SK-N-SH (cell line): ENCODE data around the gene GINS3. TPM values are rescaled to one million over a fixed set of nuclear protein-coding genes. Genes with fewer than 3 reads are reported as not detected.

Experiments used
- CTCF ChIA-PET: fragments of 300-600, 350-600 bp; formaldehyde crosslinking; extraction: SDS; loops from one replicate; lab custom pipeline; 2021; lab: Yijun Ruan, JAX
- POLR2A ChIA-PET: fragments of 350-600 bp; sonication (Branson Sonifier 250); formaldehyde crosslinking; extraction: SDS; loops from one replicate; lab custom pipeline; 2020; ENCODE audit warnings: antibody characterized with exemption, inconsistent platforms; lab: Yijun Ruan, JAX
- DNase-seq: peaks from one replicate; pipeline ENCODE4 v3.0.0; 2012
- H2AFZ ChIP-seq: fragments of 200-600 bp; sonication (generic); 2 replicates; pipeline ENCODE4 v1.8.1; 2016; ENCODE audit warnings: antibody characterized with exemption, mild to moderate bottlenecking, low read depth
- H3F3A ChIP-seq: fragments of 200-600 bp; sonication (generic); replicated peaks from 2 replicates; pipeline ENCODE3; 2016; ENCODE audit warnings: antibody characterized with exemption, mild to moderate bottlenecking; ENCODE audit not compliant: insufficient read depth
- H3K27ac ChIP-seq, 2 experiments: fragments of 200-500 bp in 1 of 2; fragments of 200-600 bp in 1 of 2; sonication (Bioruptor generic) in 1 of 2; sonication (generic), shearing (Covaris generic) in 1 of 2; 2 replicates each; pipeline versions ENCODE4 v1.5.1 to v1.6.1; 2014 to 2016; ENCODE audit warnings: low read depth in 2 of 2, inconsistent platforms in 1 of 2, low read length in 1 of 2, mild to moderate bottlenecking in 1 of 2, mixed read lengths in 1 of 2
- H3K27me3 ChIP-seq: fragments of 200-600 bp; sonication (generic), shearing (Covaris generic); 2 replicates; pipeline ENCODE4 v1.6.1; 2016; ENCODE audit warnings: mixed run types; ENCODE audit not compliant: insufficient read depth
- H3K36me3 ChIP-seq, 2 experiments: fragments of 200-500 bp in 1 of 2; fragments of 200-600 bp in 1 of 2; sonication (Bioruptor generic) in 1 of 2; sonication (generic) in 1 of 2; replicated peaks in 1 of 2; 2 replicates each; pipeline versions ENCODE3 to v1.5.1; 2014 to 2016; ENCODE audit warnings: low read length in 1 of 2, mild to moderate bottlenecking in 1 of 2; ENCODE audit not compliant: insufficient read depth in 2 of 2, control insufficient read depth in 1 of 2
- H3K4me1 ChIP-seq, 2 experiments: fragments of 200-500 bp in 1 of 2; fragments of 200-600 bp in 1 of 2; sonication (Bioruptor generic) in 1 of 2; sonication (generic), shearing (Covaris generic) in 1 of 2; 2 replicates each; pipeline versions ENCODE4 v1.5.1 to v1.6.1; 2014 to 2016; ENCODE audit warnings: low read depth in 1 of 2, low read length in 1 of 2, mixed run types in 1 of 2; ENCODE audit not compliant: insufficient read depth in 2 of 2, control insufficient read depth in 1 of 2
- H3K4me2 ChIP-seq: fragments of 200-600 bp; sonication (generic), shearing (Covaris generic); 2 replicates; pipeline ENCODE4 v1.6.1; 2017; ENCODE audit warnings: mixed run types
- H3K4me3 ChIP-seq, 2 experiments: fragments of 200-500 bp in 1 of 2; fragments of 200-600 bp in 1 of 2; sonication (Bioruptor generic) in 1 of 2; sonication (generic), shearing (Covaris generic) in 1 of 2; 2 replicates each; pipeline versions ENCODE4 v1.5.1 to v1.8.1; 2014 to 2016; ENCODE audit warnings: low read depth in 2 of 2, inconsistent platforms in 1 of 2, low read length in 1 of 2, mild to moderate bottlenecking in 1 of 2, mixed read lengths in 1 of 2, moderate library complexity in 1 of 2
- H3K79me2 ChIP-seq: fragments of 200-600 bp; sonication (generic); 2 replicates; pipeline ENCODE4 v1.8.1; 2017; ENCODE audit warnings: mild to moderate bottlenecking; ENCODE audit not compliant: insufficient read depth
- H3K9ac ChIP-seq: fragments of 200-600 bp; sonication (generic); 2 replicates; pipeline ENCODE4 v1.6.1; 2017; ENCODE audit warnings: mixed run types
- H3K9me2 ChIP-seq: fragments of 200-600 bp; sonication (generic); 2 replicates; pipeline ENCODE4 v1.6.1; 2017; ENCODE audit warnings: mixed run types
- H3K9me3 ChIP-seq: fragments of 200-600 bp; sonication (generic); 2 replicates; pipeline ENCODE4 v1.6.1; 2017; ENCODE audit warnings: mixed run types, mild to moderate bottlenecking, moderate library complexity
- H4K20me1 ChIP-seq: fragments of 200-600 bp; sonication (generic); 2 replicates; pipeline ENCODE4 v1.6.1; 2017; ENCODE audit warnings: mild to moderate bottlenecking, mixed run types; ENCODE audit not compliant: insufficient read depth
- CHD2 ChIP-seq: fragments of 150-350 bp; IDR thresholded peaks from 2 replicates; pipeline ENCODE4 v1.6.1; 2018; ENCODE audit warnings: low read length; ENCODE audit not compliant: partially characterized antibody
- EP300 ChIP-seq, 2 experiments: IDR thresholded peaks; 2 replicates each; pipeline versions ENCODE4 v1.4.0 to v1.6.1; 2012; ENCODE audit warnings: borderline replicate concordance in 1 of 2, low read depth in 1 of 2, low read length in 1 of 2
- EZH2phosphoT487 ChIP-seq: fragments of 200-600 bp; sonication (generic); IDR thresholded peaks from 2 replicates; pipeline ENCODE4 v1.6.1; 2017; ENCODE audit warnings: low read depth, mixed run types, mild to moderate bottlenecking, antibody characterized with exemption, moderate library complexity, borderline replicate concordance
- FOSL2 ChIP-seq: IDR thresholded peaks from 2 replicates; pipeline ENCODE4 v1.4.0; 2012; ENCODE audit warnings: low read depth, mild to moderate bottlenecking, moderate library complexity, borderline replicate concordance
- FOXJ3 ChIP-seq: sonication (generic); formaldehyde crosslinking; IDR thresholded peaks from 2 replicates; pipeline ENCODE4 v1.5.1; 2020; ENCODE audit warnings: mild to moderate bottlenecking, missing genetic modification reagents
- FOXM1 ChIP-seq: IDR thresholded peaks from 2 replicates; pipeline ENCODE4 v1.4.0; 2012; ENCODE audit warnings: low read depth, mild to moderate bottlenecking
- GABPA ChIP-seq: IDR thresholded peaks from 2 replicates; pipeline ENCODE4 v1.4.0; 2012; ENCODE audit warnings: low read depth, mild to moderate bottlenecking
- NFIC ChIP-seq: IDR thresholded peaks from 2 replicates; pipeline ENCODE4 v1.4.0; 2012; ENCODE audit warnings: borderline replicate concordance
- NRF1 ChIP-seq: IDR thresholded peaks from 2 replicates; pipeline ENCODE4 v1.6.1; 2012; ENCODE audit warnings: low read depth, mild to moderate bottlenecking, low read length
- RAD21 ChIP-seq: IDR thresholded peaks from 2 replicates; pipeline ENCODE4 v1.6.1; 2012; ENCODE audit warnings: mild to moderate bottlenecking, low read length
- SMC3 ChIP-seq: IDR thresholded peaks from 2 replicates; pipeline ENCODE4 v1.6.1; 2012; ENCODE audit warnings: low read depth, low read length, improper control_type of control experiment
- TAF1 ChIP-seq: IDR thresholded peaks from 2 replicates; pipeline ENCODE4 v1.6.1; 2012; ENCODE audit warnings: low read depth, mild to moderate bottlenecking, low read length, moderate library complexity, borderline replicate concordance
- TCF12 ChIP-seq: IDR thresholded peaks from 2 replicates; pipeline ENCODE4 v1.4.0; 2012
- TEAD4 ChIP-seq: IDR thresholded peaks from 2 replicates; pipeline ENCODE4 v1.4.0; 2012; ENCODE audit warnings: mild to moderate bottlenecking, borderline replicate concordance; ENCODE audit not compliant: insufficient read depth
- YY1 ChIP-seq: IDR thresholded peaks from 2 replicates; pipeline ENCODE4 v1.4.0; 2012; ENCODE audit warnings: low read depth, mild to moderate bottlenecking
- WGBS: methylation state at CpG from one replicate; pipeline ENCODE4 v1.1.6; 2017; ENCODE audit warnings: low lambda C conversion rate; 5-methylcytosine and 5-hydroxymethylcytosine counted together
- polyA plus RNA-seq, 3 experiments: library from polyadenylated mRNA; depleted of rRNA; stranded (reverse); fragments of >200 nt; gene quantifications; 2 replicates each; pipeline ENCODE4 v1.2.3, GENCODE V29; 2012
- TF ChIP-seq, protein P1 (sequence below): fragments of 150-350 bp; IDR thresholded peaks from 2 replicates; pipeline ENCODE4 v1.6.1; 2016; ENCODE audit warnings: mild to moderate bottlenecking, low read depth, low read length
- TF ChIP-seq, protein P2 (sequence below): IDR thresholded peaks from 2 replicates; pipeline ENCODE4 v1.6.1; 2012; ENCODE audit warnings: mild to moderate bottlenecking, low read depth, low read length, moderate library complexity
- TF ChIP-seq, protein P3 (sequence below): IDR thresholded peaks from 2 replicates; pipeline ENCODE4 v1.4.0; 2012; ENCODE audit warnings: low read depth, borderline replicate concordance
- TF ChIP-seq, protein P4 (sequence below): fragments of 200-600 bp; sonication (generic); IDR thresholded peaks from 2 replicates; pipeline ENCODE4 v1.6.1; 2017; ENCODE audit warnings: antibody characterized with exemption, mild to moderate bottlenecking, moderate library complexity
- TF ChIP-seq, protein P5 (sequence below): IDR thresholded peaks from 2 replicates; pipeline ENCODE4; 2012

GINS3 gene
- polyA plus RNA-seq, 1 of the 3 experiments (the other 2 are of a cell fraction), result 8.7 TPM

DNA sequence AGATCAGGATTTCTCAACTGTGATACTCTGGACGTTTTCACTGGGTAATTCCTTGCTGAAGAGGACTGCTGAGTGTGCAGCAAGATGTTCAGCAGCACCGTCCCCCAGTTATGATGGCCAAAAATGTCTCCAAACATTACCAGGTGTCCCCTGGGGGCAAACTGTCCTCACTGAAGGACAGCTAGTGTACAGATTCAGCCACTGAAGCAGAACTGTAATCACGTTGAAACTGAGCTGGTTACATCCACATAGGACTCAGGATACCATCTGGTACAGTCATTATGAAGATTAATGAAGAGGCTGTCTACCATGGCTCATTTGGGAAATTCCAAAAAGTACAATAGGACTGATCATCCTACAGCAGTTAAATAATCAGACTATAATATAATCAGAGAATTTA is 43.3 kb upstream of the GINS3 start:
- peak; percentile 46 for DNase-seq
- ChIA-PET POLR2A (no interaction called here), CTCF (interaction anchor here (1.0 to 21.6 kb wide), 5 partner anchors 12 to 407 kb away, joined by 3 to 542 read pairs (median 4); no protein-coding TSS in a partner anchor)

DNA sequence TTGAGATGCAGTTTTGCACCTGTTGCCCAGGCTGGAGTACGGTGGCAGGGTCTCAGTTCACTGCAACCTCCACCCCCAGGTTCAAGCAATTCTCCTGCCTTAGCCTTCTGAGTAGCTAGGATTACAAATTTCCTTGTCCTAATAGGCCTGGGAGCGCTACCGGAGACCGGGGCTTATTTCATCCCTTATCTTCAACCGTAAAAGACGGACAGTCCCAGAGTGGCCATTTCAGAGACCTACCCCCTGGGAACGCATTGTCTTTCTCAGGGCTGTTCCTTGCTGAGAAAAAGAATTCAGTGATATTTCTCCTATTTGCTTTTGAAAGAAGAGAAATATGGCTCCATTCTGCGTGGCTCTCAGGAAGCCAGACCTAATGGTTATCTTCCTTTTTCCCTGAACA is 39.6 kb upstream of the GINS3 start:
- no peak for DNase-seq
- Histone ChIP-seq H3K4me2 (no peak overlapping the region), H3K9ac (no peak overlapping the region), H3K9me2 (no peaks in the 10 kb centered on the region), H3K36me3 (no peaks in the 10 kb centered on the region), H3K9me3 (no peaks in the 10 kb centered on the region), H2AFZ (no peak overlapping the region), H4K20me1 (no peaks in the 10 kb centered on the region), H3K79me2 (no peaks in the 10 kb centered on the region), H3K4me1 (peaks cover 0 to 5% of the 10 kb centered on the region in 2 experiments; a peak in 2 of 4 replicates), H3F3A (no peaks in the 10 kb centered on the region), H3K27ac (no peak overlapping the region), H3K27me3 (no peaks in the 10 kb centered on the region), H3K4me3 (no peak overlapping the region)
- ChIA-PET POLR2A (no interaction called here), CTCF (interaction anchor here (0.6 to 21.6 kb wide), 2 partner anchors 55 to 139 kb away, joined by 3 to 542 read pairs; no protein-coding TSS in a partner anchor)
- 71% methylated on average over 8 of the region's 8 CpGs for WGBS
- no peak for TF ChIP-seq EP300 (IDR thresholded peaks at IDR 0.05; ENCODE audit: borderline replicate concordance in 1 of 2, low read depth in 1 of 2, low read length in 1 of 2)
- no peak for TF ChIP-seq FOXM1
- TF ChIP-seq SMC3, result no peak
- TF ChIP-seq FOXJ3, result no peak
- TF ChIP-seq, protein P1, sequence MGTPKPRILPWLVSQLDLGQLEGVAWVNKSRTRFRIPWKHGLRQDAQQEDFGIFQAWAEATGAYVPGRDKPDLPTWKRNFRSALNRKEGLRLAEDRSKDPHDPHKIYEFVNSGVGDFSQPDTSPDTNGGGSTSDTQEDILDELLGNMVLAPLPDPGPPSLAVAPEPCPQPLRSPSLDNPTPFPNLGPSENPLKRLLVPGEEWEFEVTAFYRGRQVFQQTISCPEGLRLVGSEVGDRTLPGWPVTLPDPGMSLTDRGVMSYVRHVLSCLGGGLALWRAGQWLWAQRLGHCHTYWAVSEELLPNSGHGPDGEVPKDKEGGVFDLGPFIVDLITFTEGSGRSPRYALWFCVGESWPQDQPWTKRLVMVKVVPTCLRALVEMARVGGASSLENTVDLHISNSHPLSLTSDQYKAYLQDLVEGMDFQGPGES, result no peak
- no peak for TF ChIP-seq TEAD4
- TF ChIP-seq, protein P2, sequence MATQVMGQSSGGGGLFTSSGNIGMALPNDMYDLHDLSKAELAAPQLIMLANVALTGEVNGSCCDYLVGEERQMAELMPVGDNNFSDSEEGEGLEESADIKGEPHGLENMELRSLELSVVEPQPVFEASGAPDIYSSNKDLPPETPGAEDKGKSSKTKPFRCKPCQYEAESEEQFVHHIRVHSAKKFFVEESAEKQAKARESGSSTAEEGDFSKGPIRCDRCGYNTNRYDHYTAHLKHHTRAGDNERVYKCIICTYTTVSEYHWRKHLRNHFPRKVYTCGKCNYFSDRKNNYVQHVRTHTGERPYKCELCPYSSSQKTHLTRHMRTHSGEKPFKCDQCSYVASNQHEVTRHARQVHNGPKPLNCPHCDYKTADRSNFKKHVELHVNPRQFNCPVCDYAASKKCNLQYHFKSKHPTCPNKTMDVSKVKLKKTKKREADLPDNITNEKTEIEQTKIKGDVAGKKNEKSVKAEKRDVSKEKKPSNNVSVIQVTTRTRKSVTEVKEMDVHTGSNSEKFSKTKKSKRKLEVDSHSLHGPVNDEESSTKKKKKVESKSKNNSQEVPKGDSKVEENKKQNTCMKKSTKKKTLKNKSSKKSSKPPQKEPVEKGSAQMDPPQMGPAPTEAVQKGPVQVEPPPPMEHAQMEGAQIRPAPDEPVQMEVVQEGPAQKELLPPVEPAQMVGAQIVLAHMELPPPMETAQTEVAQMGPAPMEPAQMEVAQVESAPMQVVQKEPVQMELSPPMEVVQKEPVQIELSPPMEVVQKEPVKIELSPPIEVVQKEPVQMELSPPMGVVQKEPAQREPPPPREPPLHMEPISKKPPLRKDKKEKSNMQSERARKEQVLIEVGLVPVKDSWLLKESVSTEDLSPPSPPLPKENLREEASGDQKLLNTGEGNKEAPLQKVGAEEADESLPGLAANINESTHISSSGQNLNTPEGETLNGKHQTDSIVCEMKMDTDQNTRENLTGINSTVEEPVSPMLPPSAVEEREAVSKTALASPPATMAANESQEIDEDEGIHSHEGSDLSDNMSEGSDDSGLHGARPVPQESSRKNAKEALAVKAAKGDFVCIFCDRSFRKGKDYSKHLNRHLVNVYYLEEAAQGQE, result no peak
- no peak for TF ChIP-seq FOSL2
- TF ChIP-seq, protein P3, sequence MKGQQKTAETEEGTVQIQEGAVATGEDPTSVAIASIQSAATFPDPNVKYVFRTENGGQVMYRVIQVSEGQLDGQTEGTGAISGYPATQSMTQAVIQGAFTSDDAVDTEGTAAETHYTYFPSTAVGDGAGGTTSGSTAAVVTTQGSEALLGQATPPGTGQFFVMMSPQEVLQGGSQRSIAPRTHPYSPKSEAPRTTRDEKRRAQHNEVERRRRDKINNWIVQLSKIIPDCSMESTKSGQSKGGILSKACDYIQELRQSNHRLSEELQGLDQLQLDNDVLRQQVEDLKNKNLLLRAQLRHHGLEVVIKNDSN, result no peak
- TF ChIP-seq TCF12, result no peak
- no peak for TF ChIP-seq EZH2phosphoT487
- TF ChIP-seq, protein P4, sequence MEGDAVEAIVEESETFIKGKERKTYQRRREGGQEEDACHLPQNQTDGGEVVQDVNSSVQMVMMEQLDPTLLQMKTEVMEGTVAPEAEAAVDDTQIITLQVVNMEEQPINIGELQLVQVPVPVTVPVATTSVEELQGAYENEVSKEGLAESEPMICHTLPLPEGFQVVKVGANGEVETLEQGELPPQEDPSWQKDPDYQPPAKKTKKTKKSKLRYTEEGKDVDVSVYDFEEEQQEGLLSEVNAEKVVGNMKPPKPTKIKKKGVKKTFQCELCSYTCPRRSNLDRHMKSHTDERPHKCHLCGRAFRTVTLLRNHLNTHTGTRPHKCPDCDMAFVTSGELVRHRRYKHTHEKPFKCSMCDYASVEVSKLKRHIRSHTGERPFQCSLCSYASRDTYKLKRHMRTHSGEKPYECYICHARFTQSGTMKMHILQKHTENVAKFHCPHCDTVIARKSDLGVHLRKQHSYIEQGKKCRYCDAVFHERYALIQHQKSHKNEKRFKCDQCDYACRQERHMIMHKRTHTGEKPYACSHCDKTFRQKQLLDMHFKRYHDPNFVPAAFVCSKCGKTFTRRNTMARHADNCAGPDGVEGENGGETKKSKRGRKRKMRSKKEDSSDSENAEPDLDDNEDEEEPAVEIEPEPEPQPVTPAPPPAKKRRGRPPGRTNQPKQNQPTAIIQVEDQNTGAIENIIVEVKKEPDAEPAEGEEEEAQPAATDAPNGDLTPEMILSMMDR, result no peak
- TF ChIP-seq GABPA, result no peak
- no peak for TF ChIP-seq NRF1
- no peak for TF ChIP-seq RAD21

More for the DNA sequence above, 43.3 kb upstream of the GINS3 start:
- no peaks in the 10 kb centered on the region for H3K9me3 ChIP-seq
- H3K4me3 ChIP-seq, result no peak overlapping the region
- 6% methylated on average over 2 of the region's 3 CpGs for WGBS
- H3K9ac ChIP-seq, result no peak overlapping the region
- no peaks in the 10 kb centered on the region for H3F3A ChIP-seq
- no peaks in the 10 kb centered on the region for H3K36me3 ChIP-seq
- H3K9me2 ChIP-seq, result no peaks in the 10 kb centered on the region
- H3K27me3 ChIP-seq, result no peaks in the 10 kb centered on the region
- no peak overlapping the region for H3K4me2 ChIP-seq
- peak; percentile 24; the same call in 1 of the 2 replicates for TF ChIP-seq TCF12
- TF ChIP-seq NFIC, result no peak
- TF ChIP-seq TEAD4, result no peak
- TF ChIP-seq, protein P5, sequence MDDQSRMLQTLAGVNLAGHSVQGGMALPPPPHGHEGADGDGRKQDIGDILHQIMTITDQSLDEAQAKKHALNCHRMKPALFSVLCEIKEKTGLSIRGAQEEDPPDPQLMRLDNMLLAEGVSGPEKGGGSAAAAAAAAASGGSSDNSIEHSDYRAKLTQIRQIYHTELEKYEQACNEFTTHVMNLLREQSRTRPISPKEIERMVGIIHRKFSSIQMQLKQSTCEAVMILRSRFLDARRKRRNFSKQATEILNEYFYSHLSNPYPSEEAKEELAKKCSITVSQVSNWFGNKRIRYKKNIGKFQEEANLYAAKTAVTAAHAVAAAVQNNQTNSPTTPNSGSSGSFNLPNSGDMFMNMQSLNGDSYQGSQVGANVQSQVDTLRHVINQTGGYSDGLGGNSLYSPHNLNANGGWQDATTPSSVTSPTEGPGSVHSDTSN, result peak; percentile 47; the same call in 1 of the 2 replicates
- TF ChIP-seq YY1, result no peak
- no peak for TF ChIP-seq CHD2
- TF ChIP-seq SMC3, result no peak
- no peak for TF ChIP-seq TAF1
- H4K20me1 ChIP-seq, result no peaks in the 10 kb centered on the region
- no peaks in the 10 kb centered on the region for H3K79me2 ChIP-seq
- H2AFZ ChIP-seq, result no peak overlapping the region
- H3K27ac ChIP-seq, result peak overlapping the region in 1 of 2 experiments; percentile 24; a peak in 1 of 4 replicates
- H3K4me1 ChIP-seq, result peaks cover 0 to 5% of the 10 kb centered on the region in 2 experiments; a peak in 2 of 4 replicates
